Medulla oblongata (tissue), 1 donor: ENCODE measurements around the gene FGF21.
"Not testable (repeated sequence)": the region's sequence is repeated elsewhere in the genome, so short reads cannot be mapped to it uniquely, and the experiment has no call there.

Source experiments
- DNase-seq: peaks from one replicate; pipeline ENCODE4 v3.0.0-alpha.2; 2015; ENCODE audit errors: extremely low spot score

Gene FGF21, protein sequence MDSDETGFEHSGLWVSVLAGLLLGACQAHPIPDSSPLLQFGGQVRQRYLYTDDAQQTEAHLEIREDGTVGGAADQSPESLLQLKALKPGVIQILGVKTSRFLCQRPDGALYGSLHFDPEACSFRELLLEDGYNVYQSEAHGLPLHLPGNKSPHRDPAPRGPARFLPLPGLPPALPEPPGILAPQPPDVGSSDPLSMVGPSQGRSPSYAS

DNA sequence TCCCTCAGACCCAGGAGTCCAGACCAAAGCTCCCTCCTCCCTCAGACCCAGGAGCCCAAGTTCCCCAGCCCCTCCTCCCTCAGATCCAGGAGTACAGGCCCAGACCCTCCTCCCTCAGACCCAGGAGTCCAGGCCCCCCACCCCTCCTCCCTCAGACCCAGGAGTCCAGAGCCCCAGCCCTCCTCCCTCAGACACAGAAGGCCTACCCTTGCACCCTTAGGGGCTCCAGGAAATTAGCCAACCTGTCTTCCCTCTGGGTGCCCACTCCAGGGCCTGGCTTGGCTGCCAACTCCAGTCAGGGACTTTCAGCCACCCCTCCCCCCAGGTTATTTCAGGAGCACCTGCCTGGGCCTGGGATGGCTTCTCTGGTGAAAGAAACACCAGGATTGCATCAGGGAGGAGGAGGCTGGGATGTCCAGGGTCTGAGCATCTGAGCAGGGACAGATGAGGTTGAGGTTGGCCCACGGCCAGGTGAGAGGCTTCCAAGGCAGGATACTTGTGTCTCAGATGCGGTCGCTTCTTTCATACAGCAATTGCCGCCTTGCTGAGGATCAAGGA is at the start of gene FGF21:
Gene FGF21 (plus strand): TSS at position 441 of the 558 bp plus-strand sequence. CDS start 713 bp downstream, outside the sequence.
- no peak for DNase-seq

GRCh38 chr19:48708471-48708870 is 46.9 kb upstream of the FGF21 start:
- DNase-seq = no peak

DNA sequence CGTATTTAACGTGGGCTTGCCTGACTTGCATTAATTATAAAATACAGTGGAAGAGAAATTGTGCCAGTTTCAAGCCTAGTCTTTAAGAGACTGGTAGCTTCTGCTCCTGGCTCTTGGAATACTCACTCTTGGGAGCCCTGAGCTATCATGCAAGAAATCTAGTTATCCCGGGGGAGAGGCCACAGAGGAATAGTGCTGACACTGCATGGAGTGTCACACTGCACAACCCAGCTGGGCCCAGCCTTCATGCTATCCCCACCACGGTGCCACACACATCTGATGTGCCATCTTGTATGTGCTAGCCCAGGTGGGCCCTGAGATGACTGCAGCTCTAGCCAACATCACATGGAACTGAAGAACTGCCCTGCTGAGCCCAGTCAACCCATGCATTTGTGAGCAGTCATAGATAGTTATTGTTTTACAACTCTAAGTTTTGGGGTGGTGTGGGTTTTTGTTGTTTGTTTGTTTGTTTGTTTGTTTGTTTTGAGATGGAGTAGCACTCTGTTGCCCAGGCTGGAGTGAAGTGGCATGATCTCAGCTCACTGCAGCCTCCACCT is 44.1 kb upstream of the FGF21 start:
- no peak for DNase-seq

DNA sequence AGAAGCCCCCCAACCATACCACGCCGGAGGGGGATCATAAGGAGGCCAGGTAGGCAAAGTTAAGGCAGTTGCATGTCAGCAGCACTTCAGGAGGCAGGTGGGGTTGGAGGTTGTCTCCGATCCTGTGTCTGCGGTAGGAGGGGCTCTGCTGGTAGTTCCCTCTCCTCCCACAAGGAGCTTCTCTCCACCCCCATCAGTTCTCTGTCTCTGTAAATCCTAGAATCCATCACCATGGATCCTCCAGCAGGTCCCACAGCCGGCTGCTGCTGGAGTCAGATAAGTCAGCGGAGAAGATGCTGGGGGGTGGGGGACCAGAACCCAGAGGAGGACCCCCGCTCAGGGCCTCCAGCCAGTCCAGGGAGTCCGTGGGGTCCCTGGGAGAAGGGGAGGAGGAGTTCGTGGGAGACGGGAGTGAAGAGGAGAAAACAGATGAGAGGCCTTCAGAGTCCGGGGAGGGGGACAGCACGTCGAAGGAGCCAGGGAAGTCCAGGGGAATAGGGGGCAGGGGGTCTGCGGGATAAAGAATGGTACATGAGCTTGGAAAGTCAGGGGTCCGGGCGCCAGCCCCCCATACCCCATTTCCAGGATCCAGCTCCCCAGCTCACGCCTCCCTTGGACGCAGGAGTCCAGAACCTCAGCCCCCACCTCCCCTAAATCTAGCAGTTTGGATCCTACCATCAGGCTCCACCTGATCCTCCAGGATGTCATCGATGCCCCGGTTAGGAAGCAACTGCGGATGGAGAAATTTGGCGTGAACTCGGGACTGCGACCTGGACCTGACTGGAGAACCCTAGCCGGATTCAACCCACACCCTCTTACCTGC is 42.1 kb upstream of the FGF21 start:
- DNase-seq = no peak

GRCh38 chr19:48713864-48714755 is 41.2 kb upstream of the FGF21 start:
- peak; percentile 100 for DNase-seq

DNA sequence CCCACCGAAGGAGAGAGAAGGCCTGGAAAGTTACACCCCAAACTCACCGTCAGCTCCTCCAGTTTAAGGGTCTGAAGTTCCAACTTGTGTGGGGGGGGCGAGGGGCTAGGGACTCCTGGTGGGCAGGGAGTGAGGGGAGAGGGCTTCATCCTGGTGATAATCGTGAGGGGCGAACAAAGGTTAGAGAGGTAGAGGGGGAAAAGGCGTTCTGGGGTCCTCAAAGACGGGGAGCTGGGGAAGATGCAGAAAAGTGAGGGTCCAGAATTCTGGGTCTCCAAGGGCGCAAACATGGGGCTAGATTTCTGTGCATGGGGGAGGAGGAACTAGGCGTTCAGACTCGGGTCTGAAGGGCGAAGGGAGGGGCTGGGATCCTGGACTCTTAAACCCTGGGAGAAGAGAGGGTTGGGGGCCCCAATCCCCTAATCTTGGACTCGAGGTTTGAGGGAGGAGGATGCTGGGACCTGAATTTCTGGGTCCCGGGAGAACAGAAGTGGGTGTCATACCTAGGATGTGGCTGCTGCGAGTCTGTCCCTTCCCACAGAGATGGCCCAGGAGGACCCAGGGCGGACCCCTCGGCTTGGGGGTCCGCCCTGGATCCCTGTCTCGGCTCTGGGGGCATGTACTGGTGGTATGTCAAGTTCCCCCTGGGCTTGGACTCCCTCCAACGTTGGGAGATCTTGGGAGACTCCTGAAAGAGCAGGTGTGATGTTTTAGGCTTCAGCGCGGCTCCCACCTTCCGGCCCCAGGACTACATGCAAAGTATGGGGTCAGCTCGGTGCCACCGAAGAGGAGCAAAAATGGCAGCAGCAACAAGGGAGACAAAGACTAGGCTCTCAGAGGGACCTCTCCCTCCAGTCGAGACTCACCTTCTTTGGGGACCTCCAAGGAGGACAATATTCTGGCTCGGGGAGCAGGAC is 40.3 kb upstream of the FGF21 start:
- no peak for DNase-seq

GRCh38 chr19:48715681-48716171 is 39.6 kb upstream of the FGF21 start:
- DNase-seq = no peak

GRCh38 chr19:48716562-48717291 is 38.6 kb upstream of the FGF21 start:
- DNase-seq = peak; percentile 50

GRCh38 chr19:48718106-48718505 is 37.2 kb upstream of the FGF21 start:
- DNase-seq = not testable (repeated sequence)

GRCh38 chr19:48718711-48719231 is 36.6 kb upstream of the FGF21 start:
- no peak for DNase-seq

DNA sequence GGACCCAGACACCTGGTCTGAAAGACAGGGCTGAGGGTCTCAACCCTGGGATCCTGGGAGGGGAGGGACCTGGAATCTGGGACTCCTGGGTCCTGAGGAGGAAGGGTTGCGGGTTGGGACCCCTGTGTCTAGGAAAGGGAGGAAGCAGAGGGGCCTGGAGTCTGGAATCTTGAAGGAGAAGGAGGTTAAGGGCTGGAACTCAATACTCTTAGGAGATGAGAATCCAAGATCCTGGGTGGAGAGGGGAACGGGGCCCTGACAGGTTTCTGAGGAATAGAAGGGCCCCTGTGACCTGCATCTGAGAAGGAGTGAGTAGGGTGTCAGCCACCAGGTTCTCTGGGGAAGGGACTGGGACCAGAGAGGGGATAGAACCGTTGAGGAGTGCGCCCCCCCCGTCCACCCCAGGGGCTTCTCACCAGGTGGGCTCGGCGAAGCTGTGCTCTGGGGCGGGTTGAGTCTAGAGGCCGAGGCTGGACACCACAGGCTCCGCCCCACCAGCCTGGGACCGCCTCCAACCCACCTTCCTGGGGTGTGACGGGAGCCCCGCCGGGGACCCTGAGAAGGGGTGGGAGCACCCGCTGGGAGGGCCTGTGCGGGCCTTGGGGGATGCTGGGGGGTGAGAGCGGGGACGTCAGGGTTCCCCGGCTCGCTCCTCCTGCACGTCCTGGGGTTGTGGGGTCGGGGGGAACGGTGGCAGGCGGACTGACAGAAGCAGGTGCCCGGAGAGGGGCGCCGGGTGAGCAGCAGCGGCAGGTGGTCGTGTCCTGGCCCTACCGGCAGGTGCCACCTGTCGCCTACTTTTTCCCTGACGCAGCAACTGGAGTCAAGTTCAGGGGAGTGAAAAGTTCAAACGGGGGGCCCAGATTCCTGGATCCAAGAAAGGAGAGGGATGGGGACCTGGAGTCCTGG is 35.8 kb upstream of the FGF21 start, which contains the start of gene MAMSTR:
Gene MAMSTR (minus strand): TSS at position 463 of the 909 bp plus-strand sequence. CDS start 694 bp downstream, outside the sequence.
- no peak for DNase-seq

DNA sequence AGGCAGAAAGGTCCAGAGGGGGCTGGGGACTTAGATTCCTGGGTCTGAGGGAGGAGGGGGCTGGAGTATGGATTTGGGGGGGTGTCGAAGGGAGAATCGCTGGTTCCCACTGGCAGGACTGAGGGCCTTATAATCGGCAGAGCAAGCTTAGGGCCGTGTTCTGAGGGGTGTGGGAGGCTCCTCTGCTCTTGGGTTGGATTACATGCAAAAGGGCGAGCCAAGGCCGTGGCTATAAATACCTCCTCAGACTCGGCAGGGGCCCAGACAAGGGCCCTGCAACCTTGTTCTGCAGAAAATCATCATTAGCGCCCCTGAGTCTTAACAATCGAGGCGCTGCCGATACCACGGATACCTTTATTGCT is 35.1 kb upstream of the FGF21 start:
- no peak for DNase-seq

DNA sequence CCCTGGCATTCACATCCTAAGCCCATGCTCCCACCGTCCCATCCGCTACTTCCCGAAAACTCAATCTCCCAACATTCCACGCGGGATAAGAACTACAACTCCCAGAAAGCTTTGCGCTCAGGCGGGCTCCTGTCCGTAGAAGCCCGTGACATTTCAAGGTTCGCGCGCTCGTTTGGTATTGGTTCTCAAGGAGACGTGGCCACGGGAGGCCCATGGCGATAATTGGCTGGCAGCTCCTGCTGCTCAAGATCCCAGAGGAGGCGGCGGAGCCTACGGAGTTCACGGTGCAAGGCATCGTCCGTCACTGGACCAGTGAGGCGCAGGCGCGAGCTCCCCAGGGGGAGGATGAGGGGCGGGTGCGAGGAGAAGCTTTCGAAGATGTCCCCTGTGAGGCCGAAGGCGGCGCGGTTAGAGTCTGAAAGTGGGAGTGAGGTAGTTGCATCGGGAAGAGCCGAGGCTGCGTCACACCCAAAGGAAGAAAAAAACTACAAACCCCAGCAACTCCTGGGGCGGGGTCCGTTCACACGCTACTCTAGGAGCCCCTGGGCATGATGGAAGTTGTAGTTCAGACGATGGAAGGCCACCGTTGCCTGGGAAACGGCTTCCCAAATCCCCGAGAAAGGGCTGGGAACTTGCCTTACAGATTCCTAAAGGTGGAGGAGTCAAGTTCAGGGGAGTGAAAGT is 34.6 kb upstream of the FGF21 start:
- DNase-seq = peak; percentile 100

DNA sequence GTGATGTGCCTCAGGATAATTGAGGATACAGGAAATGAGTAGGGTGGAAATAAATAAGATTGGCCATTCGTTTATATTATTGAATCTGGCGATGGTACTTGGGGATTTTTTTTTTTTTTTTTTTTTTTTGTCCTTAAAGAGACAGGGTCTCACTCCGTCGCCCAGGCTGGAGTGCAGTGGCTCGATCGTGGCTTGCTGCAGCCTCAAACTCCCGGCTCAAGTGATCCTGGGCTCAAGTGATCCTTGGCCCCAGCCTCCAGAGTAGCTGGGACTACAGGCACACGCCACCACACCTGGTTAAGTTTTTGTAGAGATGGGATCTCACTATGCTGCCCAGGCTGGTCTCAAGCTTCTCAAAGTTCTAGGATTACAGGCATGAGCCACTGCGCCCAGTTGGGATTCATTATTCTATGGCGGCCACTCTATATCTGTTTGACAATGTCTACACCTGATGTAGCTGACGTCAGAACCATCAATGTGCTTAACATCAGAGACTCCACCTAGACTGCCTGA is 33.1 kb upstream of the FGF21 start:
- DNase-seq = no peak

DNA sequence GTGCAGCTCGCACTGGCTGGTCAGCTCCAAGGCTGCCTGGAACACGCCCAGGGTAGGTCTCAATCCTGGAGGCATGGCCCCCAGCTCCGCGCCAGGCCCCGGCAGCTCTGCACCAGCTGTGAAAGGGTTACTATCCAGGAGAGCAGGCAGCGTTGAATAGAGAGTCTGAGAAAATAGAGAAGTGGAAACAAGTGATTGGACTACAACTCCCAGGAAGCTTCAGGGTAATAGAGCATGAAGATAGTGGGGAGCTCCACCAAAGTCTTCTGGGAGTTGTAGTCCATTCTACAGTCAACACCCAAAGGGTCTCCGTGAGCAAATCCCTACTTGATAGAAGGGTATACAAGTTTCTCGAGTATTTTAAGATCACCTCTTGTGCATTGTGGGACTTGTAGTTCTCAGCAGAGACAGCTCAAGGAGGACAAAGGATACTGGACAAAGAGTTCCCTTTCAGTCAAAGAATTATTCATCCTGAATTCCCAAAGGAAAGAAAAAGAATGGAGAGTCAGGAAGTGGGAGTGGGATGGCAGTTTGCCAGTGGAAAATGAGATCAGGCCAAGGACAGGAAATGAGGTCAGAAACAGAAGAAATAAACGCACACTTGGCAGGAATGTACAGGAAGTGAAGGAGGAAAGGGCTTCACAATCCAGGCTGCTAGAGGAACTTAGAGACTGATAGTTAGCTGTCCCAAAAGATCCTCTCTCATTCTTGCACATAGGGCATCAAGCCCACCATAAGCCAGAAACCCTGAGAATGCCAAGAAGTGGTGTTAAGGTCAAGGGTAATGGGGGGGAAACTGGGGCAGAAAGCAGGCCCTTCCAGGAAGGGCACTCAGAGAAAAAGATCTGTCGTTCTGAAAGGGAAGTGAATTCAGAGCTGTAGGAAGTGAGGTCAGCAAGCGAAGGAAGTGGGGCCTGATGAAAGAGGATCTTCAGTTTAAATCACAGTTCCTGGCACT is 30.2 kb upstream of the FGF21 start:
- peak; percentile 76 for DNase-seq

DNA sequence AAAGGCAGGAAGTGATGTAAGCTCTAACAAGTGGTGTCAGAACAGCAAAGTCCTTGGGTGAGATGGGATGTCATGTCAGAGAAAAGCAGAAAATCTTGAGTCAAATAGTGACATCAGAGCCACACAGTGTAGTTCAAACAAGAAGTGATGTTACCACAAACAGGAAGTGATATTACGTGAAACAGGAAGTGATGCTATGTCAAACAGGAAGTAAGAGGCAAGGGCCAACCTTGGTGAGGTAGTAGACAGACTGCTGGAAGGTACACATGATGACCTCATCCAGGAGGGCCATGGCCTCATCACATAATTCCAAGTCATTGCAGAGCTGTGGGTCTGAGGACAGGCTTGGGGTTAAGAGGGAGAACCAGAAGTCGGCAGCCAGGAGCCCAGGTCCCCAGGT is 28.8 kb upstream of the FGF21 start:
- DNase-seq = no peak
